ENCODE results near the gene CD164.
"Not testable (repeated sequence)": the region's sequence is repeated elsewhere in the genome, so short reads cannot be mapped to it uniquely, and the experiment has no call there.

CD164 gene

DNA sequence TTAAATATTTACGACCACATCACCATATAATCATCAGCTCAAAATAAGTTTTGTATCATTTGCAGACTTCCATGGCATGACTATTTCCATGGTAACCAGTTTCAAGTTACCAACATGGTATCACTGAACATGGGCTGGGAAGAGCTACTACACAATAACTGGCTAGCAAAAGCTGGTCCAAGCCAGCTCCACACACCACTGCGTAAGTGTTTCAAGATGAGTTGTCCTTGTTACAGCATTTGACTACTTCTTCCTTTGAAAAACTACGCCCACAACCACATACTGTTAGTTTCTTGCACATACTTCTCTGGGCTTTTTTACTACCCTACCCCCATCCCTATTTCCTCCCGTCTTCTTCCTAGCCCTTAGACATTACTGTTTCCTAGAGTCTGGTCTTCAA lies 8.5 kb downstream of the CD164 start:
- no peaks in the 10 kb centered on the region for H3K27me3 ChIP-seq (ENCODE audit: insufficient read depth, low read length)
- no peak overlapping the region for H3K4me3 ChIP-seq (ENCODE audit: low read length)
- H3K36me3 ChIP-seq (ENCODE audit: insufficient read depth, low read length): peaks cover 98% of the 10 kb centered on the region
- H3K9ac ChIP-seq (ENCODE audit: low read depth, low read length): no peak overlapping the region
- H3K4me1 ChIP-seq (ENCODE audit: insufficient read depth, low read length): no peaks in the 10 kb centered on the region
- no peak overlapping the region for H3K27ac ChIP-seq (ENCODE audit: low read depth, low read length)
- 97% methylated on average over 4 of the region's 4 CpGs for WGBS
- H3K9me3 ChIP-seq (ENCODE audit: insufficient read depth, low read depth, low read length): no peaks in the 10 kb centered on the region

- H3K9ac ChIP-seq (ENCODE audit: low read depth, low read length): no peak overlapping the region
- H3K9me3 ChIP-seq (ENCODE audit: insufficient read depth, low read depth, low read length): no peaks in the 10 kb centered on the region
- no peak overlapping the region for H3K4me3 ChIP-seq (ENCODE audit: low read length)
- peaks cover 98% of the 10 kb centered on the region for H3K36me3 ChIP-seq (ENCODE audit: insufficient read depth, low read length)
- 93% methylated on average over 4 of the region's 4 CpGs for WGBS
- no peak overlapping the region for H3K27ac ChIP-seq (ENCODE audit: low read depth, low read length)
- no peaks in the 10 kb centered on the region for H3K27me3 ChIP-seq (ENCODE audit: insufficient read depth, low read length)
- H3K4me1 ChIP-seq (ENCODE audit: insufficient read depth, low read length): no peaks in the 10 kb centered on the region
These were observed 8.9 kb downstream of the CD164 start for GRCh38 chr6:109373331-109373730.

DNA sequence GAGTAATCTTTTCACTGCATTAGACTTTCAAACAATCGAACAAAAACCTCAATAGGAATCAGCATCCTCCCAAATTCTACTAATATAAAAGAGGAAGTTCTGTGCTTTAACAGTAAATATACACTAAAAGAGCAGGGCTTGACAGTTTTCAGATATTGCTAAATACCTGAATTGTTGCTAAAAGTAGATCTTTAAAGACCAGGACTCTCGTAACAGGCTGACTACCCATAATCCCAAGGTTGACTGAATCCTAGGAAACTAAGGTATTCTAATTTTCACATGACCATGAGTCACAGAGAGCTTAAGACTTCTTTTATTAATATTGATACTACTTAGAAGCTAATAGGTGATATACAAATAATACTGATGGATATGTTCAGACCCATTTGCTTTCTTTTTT lies 10.1 kb downstream of the CD164 start:
- no peaks in the 10 kb centered on the region for H3K4me1 ChIP-seq (ENCODE audit: insufficient read depth, low read length)
- no peak overlapping the region for H3K27ac ChIP-seq (ENCODE audit: low read depth, low read length)
- 100% methylated on average over 1 of the region's 2 CpGs for WGBS
- no peak overlapping the region for H3K9ac ChIP-seq (ENCODE audit: low read depth, low read length)
- no peaks in the 10 kb centered on the region for H3K27me3 ChIP-seq (ENCODE audit: insufficient read depth, low read length)
- H3K36me3 ChIP-seq (ENCODE audit: insufficient read depth, low read length): peaks cover 98% of the 10 kb centered on the region
- H3K4me3 ChIP-seq (ENCODE audit: low read length): no peak overlapping the region
- H3K9me3 ChIP-seq (ENCODE audit: insufficient read depth, low read depth, low read length): no peaks in the 10 kb centered on the region

- no peak overlapping the region for H3K27ac ChIP-seq (ENCODE audit: low read depth, low read length)
- H3K9ac ChIP-seq (ENCODE audit: low read depth, low read length): no peak overlapping the region
- no peaks in the 10 kb centered on the region for H3K4me1 ChIP-seq (ENCODE audit: insufficient read depth, low read length)
- no peak overlapping the region for H3K4me3 ChIP-seq (ENCODE audit: low read length)
- H3K27me3 ChIP-seq (ENCODE audit: insufficient read depth, low read length): no peaks in the 10 kb centered on the region
- WGBS: 95% methylated on average over 3 of the region's 3 CpGs
- H3K9me3 ChIP-seq (ENCODE audit: insufficient read depth, low read depth, low read length): no peaks in the 10 kb centered on the region
- H3K36me3 ChIP-seq (ENCODE audit: insufficient read depth, low read length): peaks cover 98% of the 10 kb centered on the region
These were observed 11.5 kb downstream of the CD164 start for GRCh38 chr6:109370792-109371191.

DNA sequence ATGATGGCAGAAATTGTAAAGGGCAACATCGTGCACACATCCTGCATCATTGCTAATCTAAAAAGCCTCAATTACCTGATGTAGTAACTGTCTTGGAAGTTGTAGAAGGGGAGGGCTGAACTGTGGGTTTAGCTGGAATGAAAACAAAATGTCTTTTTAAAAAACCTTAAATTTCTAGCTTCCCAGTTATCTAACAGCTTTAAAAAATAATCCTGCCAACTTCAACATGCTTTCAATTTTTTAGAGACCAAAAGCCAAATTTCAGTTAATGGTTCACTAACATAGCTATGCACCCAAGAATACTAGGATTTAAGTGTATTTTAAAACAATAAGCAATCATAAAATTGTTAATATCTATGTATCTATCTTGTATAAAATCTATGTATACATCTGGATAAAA lies 11.9 kb downstream of the CD164 start:
- no peaks in the 10 kb centered on the region for H3K4me1 ChIP-seq (ENCODE audit: insufficient read depth, low read length)
- H3K36me3 ChIP-seq (ENCODE audit: insufficient read depth, low read length): peaks cover 96% of the 10 kb centered on the region
- H3K4me3 ChIP-seq (ENCODE audit: low read length): no peak overlapping the region
- WGBS: 100% methylated on average over 1 of the region's 1 CpG
- H3K27ac ChIP-seq (ENCODE audit: low read depth, low read length): no peak overlapping the region
- H3K9ac ChIP-seq (ENCODE audit: low read depth, low read length): no peak overlapping the region
- no peaks in the 10 kb centered on the region for H3K9me3 ChIP-seq (ENCODE audit: insufficient read depth, low read depth, low read length)
- no peaks in the 10 kb centered on the region for H3K27me3 ChIP-seq (ENCODE audit: insufficient read depth, low read length)

- H3K27ac ChIP-seq (ENCODE audit: low read depth, low read length): no peak overlapping the region
- no peak overlapping the region for H3K9ac ChIP-seq (ENCODE audit: low read depth, low read length)
- H3K27me3 ChIP-seq (ENCODE audit: insufficient read depth, low read length): no peaks in the 10 kb centered on the region
- WGBS: 94% methylated on average over 3 of the region's 4 CpGs
- no peak overlapping the region for H3K4me3 ChIP-seq (ENCODE audit: low read length)
- peaks cover 95% of the 10 kb centered on the region for H3K36me3 ChIP-seq (ENCODE audit: insufficient read depth, low read length)
- no peaks in the 10 kb centered on the region for H3K9me3 ChIP-seq (ENCODE audit: insufficient read depth, low read depth, low read length)
- no peaks in the 10 kb centered on the region for H3K4me1 ChIP-seq (ENCODE audit: insufficient read depth, low read length)
These were observed 12.5 kb downstream of the CD164 start for GRCh38 chr6:109369728-109370127.

GRCh38 chr6:109364382-109365078 lies 17.7 kb downstream of the CD164 start:
- WGBS: 96% methylated on average over 5 of the region's 5 CpGs

GRCh38 chr6:109363753-109364152 lies 18.5 kb downstream of the CD164 start:
- Histone ChIP-seq H3K36me3 (ENCODE audit: insufficient read depth, low read length) (peaks cover 77% of the 10 kb centered on the region), H3K9ac (ENCODE audit: low read depth, low read length) (no peak overlapping the region), H3K4me3 (ENCODE audit: low read length) (no peak overlapping the region), H3K9me3 (ENCODE audit: insufficient read depth, low read depth, low read length) (no peaks in the 10 kb centered on the region), H3K27me3 (ENCODE audit: insufficient read depth, low read length) (no peaks in the 10 kb centered on the region), H3K4me1 (ENCODE audit: insufficient read depth, low read length) (no peaks in the 10 kb centered on the region), H3K27ac (ENCODE audit: low read depth, low read length) (no peak overlapping the region)
- 100% methylated on average over 1 of the region's 2 CpGs for WGBS

More at GRCh38 chr6:109364382-109365078, 17.7 kb downstream of the CD164 start:
- not testable (repeated sequence) for H3K27ac ChIP-seq (ENCODE audit: low read depth, low read length); H3K4me3 ChIP-seq (ENCODE audit: low read length); H3K4me1 ChIP-seq (ENCODE audit: insufficient read depth, low read length); H3K27me3 ChIP-seq (ENCODE audit: insufficient read depth, low read length); H3K9me3 ChIP-seq (ENCODE audit: insufficient read depth, low read depth, low read length); H3K9ac ChIP-seq (ENCODE audit: low read depth, low read length)
- peaks cover 78% of the 10 kb centered on the region for H3K36me3 ChIP-seq (ENCODE audit: insufficient read depth, low read length)

GRCh38 chr6:109362102-109362884 lies 20.0 kb downstream of the CD164 start:
- Histone ChIP-seq H3K4me1 (ENCODE audit: insufficient read depth, low read length) (no peaks in the 10 kb centered on the region), H3K9me3 (ENCODE audit: insufficient read depth, low read depth, low read length) (peaks cover 5% of the 10 kb centered on the region; the same call in 1 of the 2 replicates), H3K4me3 (ENCODE audit: low read length) (no peak overlapping the region), H3K9ac (ENCODE audit: low read depth, low read length) (no peak overlapping the region), H3K27ac (ENCODE audit: low read depth, low read length) (no peak overlapping the region), H3K27me3 (ENCODE audit: insufficient read depth, low read length) (no peaks in the 10 kb centered on the region), H3K36me3 (ENCODE audit: insufficient read depth, low read length) (peaks cover 75% of the 10 kb centered on the region)
- WGBS: 94% methylated on average over 7 of the region's 7 CpGs

- no peak overlapping the region for H3K9ac ChIP-seq (ENCODE audit: low read depth, low read length)
- H3K27ac ChIP-seq (ENCODE audit: low read depth, low read length): no peak overlapping the region
- no peaks in the 10 kb centered on the region for H3K4me1 ChIP-seq (ENCODE audit: insufficient read depth, low read length)
- H3K36me3 ChIP-seq (ENCODE audit: insufficient read depth, low read length): peaks cover 75% of the 10 kb centered on the region
- H3K27me3 ChIP-seq (ENCODE audit: insufficient read depth, low read length): no peaks in the 10 kb centered on the region
- no peak overlapping the region for H3K4me3 ChIP-seq (ENCODE audit: low read length)
- H3K9me3 ChIP-seq (ENCODE audit: insufficient read depth, low read depth, low read length): peaks cover 20% of the 10 kb centered on the region; the same call in 1 of the 2 replicates
These were observed 21.5 kb downstream of the CD164 start for GRCh38 chr6:109360791-109361190.

- no peaks in the 10 kb centered on the region for H3K4me1 ChIP-seq (ENCODE audit: insufficient read depth, low read length)
- no peak overlapping the region for H3K9ac ChIP-seq (ENCODE audit: low read depth, low read length)
- H3K27me3 ChIP-seq (ENCODE audit: insufficient read depth, low read length): no peaks in the 10 kb centered on the region
- no peak overlapping the region for H3K27ac ChIP-seq (ENCODE audit: low read depth, low read length)
- WGBS: 93% methylated on average over 1 of the region's 1 CpG
- H3K36me3 ChIP-seq (ENCODE audit: insufficient read depth, low read length): peaks cover 76% of the 10 kb centered on the region
- peaks cover 20% of the 10 kb centered on the region; the same call in 1 of the 2 replicates for H3K9me3 ChIP-seq (ENCODE audit: insufficient read depth, low read depth, low read length)
- no peak overlapping the region for H3K4me3 ChIP-seq (ENCODE audit: low read length)
These were observed 22.0 kb downstream of the CD164 start for GRCh38 chr6:109360281-109360680.

All from HUES64 (cell line).